OCI-LY7 (cell line): ENCODE results near the gene KCNMA1.

ENCODE experiments used
- EZH2phosphoT487 ChIP-seq: fragments of 200-600 bp; sonication (generic); IDR thresholded peaks from 2 replicates; pipeline ENCODE4 v1.6.1; 2018; ENCODE audit warnings: low read depth, borderline replicate concordance, mild to moderate bottlenecking, mixed run types, antibody characterized with exemption, low read length, moderate library complexity, mixed read lengths
- TF ChIP-seq, protein P1 (sequence below): fragments of 200-600 bp; sonication (generic); conservative IDR thresholded peaks from 2 replicates; pipeline ENCODE4 v1.5.1; 2014; ENCODE audit warnings: mild to moderate bottlenecking, antibody characterized with exemption, low read length, moderate library complexity, mixed read lengths

DNA sequence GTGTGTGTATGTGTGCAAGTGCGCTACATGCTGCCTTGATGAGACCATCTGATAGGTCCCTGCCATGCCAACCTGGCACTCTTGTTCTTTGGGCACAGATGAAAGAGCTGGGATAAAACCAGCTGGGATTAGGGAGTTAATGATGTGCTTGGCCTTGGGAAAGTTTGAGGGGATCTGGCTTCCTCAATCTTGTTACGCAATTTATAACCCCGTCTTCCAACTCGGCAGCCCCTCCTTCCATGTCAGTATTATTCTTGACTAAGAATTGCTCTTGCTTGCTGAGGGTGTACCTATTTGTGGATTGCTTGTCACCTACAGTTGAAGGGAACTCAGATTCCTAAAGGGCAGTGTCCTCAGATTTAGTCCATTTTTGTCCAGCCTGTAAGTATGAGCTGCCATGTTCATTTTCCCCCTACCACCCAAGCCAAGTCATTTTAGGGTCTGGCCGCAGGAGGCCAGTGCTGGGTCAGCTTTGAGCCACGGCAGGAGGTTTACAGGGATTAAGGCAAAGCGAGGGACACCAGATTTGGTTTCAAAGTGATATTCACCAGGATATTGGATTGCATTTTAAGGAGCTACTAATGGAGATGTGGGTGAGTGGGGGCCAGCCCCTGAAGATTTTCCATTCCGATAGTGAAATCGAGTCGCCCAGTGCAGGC lies 34.1 kb upstream of the KCNMA1 start:
- TF ChIP-seq, protein P1, sequence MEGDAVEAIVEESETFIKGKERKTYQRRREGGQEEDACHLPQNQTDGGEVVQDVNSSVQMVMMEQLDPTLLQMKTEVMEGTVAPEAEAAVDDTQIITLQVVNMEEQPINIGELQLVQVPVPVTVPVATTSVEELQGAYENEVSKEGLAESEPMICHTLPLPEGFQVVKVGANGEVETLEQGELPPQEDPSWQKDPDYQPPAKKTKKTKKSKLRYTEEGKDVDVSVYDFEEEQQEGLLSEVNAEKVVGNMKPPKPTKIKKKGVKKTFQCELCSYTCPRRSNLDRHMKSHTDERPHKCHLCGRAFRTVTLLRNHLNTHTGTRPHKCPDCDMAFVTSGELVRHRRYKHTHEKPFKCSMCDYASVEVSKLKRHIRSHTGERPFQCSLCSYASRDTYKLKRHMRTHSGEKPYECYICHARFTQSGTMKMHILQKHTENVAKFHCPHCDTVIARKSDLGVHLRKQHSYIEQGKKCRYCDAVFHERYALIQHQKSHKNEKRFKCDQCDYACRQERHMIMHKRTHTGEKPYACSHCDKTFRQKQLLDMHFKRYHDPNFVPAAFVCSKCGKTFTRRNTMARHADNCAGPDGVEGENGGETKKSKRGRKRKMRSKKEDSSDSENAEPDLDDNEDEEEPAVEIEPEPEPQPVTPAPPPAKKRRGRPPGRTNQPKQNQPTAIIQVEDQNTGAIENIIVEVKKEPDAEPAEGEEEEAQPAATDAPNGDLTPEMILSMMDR, result no peak
- no peak for TF ChIP-seq EZH2phosphoT487
